Bronchial epithelial cell (primary cell): ENCODE results near the gene DYNLT3. TPM values are rescaled to one million over a fixed set of nuclear protein-coding genes. Genes with fewer than 3 reads are reported as not detected.
A peak's percentile ranks its signal among the peaks of the same experiment; 100 is the strongest.

Experiments used
- DNase-seq: peaks from one replicate; pipeline ENCODE4 v3.0.0-alpha.2; 2010; ENCODE audit warnings: low read depth
- FAIRE-seq: peaks from 2 replicates; lab custom pipeline; 2011; peaks lifted over from hg19 to GRCh38; lab: Jason Lieb, UNC
- H3K27me3 ChIP-seq: 2 replicates; pipeline ENCODE4 v1.5.1; 2011; ENCODE audit warnings: low read length; ENCODE audit not compliant: control insufficient read depth, insufficient read depth
- H3K36me3 ChIP-seq: 2 replicates; pipeline ENCODE4 v1.5.1; 2011; ENCODE audit warnings: low read length; ENCODE audit not compliant: control insufficient read depth, insufficient read depth
- H3K4me3 ChIP-seq: 2 replicates; pipeline ENCODE4 v1.5.1; 2011; ENCODE audit warnings: mild to moderate bottlenecking, low read depth, low read length, control low read depth
- total RNA-seq: library from RNA; depleted of rRNA; stranded (reverse); fragments of >200 nt; gene quantifications from 2 replicates; pipeline ENCODE4 v1.2.1, GENCODE V29; 2014
- TF ChIP-seq, protein P1 (sequence below): IDR thresholded peaks from 2 replicates; pipeline ENCODE4 v1.5.1; 2011; ENCODE audit warnings: mild to moderate bottlenecking, moderate library complexity, low read length, control low read depth, inconsistent platforms; ENCODE audit not compliant: insufficient read depth, severe bottlenecking

DYNLT3 gene
- total RNA-seq, 1 donor from 2014 or later = 38.7 TPM

DNA sequence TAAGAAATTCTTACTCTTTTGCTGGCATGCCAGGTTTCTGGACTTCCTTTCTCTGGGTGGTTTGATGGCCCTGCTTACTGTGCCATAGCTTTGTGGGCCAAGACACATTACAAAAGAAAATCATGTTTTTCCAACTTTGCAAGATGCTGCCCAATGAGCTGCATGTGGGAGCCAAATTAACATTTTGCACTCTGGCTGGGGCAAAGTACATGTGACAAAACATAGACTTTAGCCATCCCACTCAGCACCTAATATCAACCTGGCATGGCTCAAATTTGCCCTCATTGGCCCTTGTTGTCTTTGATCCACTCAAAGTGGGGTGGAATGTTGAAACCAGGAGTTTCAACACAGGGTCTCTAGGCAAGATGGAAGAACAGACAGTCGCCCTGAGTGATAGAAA, 40.0 kb upstream of the DYNLT3 start:
- no peak for DNase-seq
- Histone ChIP-seq H3K36me3 (no peaks in the 10 kb centered on the region), H3K4me3 (no peak overlapping the region), H3K27me3 (no peaks in the 10 kb centered on the region)
- TF ChIP-seq, protein P1, sequence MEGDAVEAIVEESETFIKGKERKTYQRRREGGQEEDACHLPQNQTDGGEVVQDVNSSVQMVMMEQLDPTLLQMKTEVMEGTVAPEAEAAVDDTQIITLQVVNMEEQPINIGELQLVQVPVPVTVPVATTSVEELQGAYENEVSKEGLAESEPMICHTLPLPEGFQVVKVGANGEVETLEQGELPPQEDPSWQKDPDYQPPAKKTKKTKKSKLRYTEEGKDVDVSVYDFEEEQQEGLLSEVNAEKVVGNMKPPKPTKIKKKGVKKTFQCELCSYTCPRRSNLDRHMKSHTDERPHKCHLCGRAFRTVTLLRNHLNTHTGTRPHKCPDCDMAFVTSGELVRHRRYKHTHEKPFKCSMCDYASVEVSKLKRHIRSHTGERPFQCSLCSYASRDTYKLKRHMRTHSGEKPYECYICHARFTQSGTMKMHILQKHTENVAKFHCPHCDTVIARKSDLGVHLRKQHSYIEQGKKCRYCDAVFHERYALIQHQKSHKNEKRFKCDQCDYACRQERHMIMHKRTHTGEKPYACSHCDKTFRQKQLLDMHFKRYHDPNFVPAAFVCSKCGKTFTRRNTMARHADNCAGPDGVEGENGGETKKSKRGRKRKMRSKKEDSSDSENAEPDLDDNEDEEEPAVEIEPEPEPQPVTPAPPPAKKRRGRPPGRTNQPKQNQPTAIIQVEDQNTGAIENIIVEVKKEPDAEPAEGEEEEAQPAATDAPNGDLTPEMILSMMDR = no peak
- FAIRE-seq = no peak

DNA sequence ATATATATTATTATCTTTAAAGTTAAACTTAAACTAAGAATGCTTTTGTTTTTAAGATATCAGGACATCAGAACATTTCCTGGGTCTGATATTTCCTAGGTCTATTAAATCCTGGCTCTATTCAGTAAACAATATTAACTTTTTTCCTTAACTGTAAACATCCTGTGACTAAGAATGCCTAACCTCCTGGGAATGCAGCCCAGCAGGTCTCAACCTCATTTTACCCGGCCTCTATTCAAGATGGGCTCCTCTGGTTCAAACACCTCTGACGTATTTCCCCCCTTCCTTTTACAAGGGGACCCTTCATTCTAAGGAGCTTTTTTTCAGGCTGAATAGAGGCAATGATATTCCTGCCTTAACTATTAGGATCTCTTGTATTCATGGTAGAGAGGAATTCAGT, 35.8 kb upstream of the DYNLT3 start:
- Histone ChIP-seq H3K4me3 (no peak overlapping the region), H3K27me3 (no peaks in the 10 kb centered on the region), H3K36me3 (no peaks in the 10 kb centered on the region)
- DNase-seq = peak; percentile 74
- no peak for FAIRE-seq
- TF ChIP-seq, protein P1 = no peak

DNA sequence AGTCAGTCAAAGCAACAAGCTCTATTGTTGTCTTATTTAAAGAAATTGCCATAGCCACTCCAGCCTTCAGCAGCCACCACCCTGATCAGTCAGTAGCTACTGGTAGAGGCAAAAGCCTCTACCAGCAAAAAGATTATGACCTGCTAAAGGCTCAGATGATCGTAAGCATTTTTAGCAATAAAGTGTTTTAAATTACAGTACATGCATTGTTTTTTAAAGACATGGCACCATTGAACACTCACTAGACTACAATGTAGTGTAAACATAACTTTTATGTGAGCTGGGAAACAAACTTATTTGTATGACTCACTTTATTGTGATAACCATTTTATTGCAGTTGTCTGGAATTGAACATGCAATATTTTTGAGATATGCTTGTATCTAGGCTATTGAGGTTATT, 32.3 kb upstream of the DYNLT3 start:
- FAIRE-seq (no peak), DNase-seq (peak; percentile 9)
- Histone ChIP-seq H3K27me3 (no peaks in the 10 kb centered on the region), H3K4me3 (no peak overlapping the region), H3K36me3 (no peaks in the 10 kb centered on the region)
- TF ChIP-seq, protein P1 = no peak

DNA sequence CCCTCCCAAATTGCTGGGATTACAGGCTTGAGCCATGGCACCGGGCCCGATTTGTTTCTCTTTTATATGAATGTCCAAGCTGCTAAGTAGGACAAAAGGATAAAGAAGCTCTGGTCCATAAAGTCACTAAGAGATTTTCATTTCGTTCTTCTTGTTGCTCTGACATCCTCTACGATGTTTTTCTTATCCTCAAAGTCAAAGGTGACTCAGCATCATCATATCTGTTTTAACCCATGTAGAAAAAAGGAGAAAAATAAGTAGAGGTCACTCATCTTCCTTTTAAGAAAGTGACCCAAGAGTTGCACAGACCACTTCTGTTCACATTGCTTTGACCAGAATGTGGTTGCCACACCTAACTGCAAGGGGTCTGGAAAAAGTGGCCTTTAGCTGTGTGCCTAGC, 29.3 kb upstream of the DYNLT3 start:
- H3K27me3 ChIP-seq = no peaks in the 10 kb centered on the region
- TF ChIP-seq, protein P1 = no peak
- no peak for DNase-seq
- FAIRE-seq = no peak
- no peaks in the 10 kb centered on the region for H3K36me3 ChIP-seq
- H3K4me3 ChIP-seq = no peak overlapping the region

DNA sequence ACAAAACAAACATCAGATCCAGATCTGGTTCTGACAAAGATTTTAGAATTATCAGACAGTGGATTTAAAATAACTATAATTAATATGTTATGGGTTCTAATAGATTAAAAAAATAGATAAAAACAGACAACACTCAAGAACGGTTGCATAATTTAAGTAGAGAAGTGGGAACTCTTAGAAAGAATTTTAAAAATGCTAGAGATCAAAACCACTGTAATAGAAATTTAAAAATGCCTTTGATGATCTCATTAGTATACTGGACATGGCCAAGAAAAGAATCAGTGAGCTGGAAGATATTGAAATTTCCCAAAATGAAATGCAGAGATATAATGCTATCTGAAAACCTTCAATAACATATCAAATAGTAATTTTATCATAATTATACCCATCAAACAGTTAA, 28.3 kb upstream of the DYNLT3 start:
- Histone ChIP-seq H3K36me3 (no peaks in the 10 kb centered on the region), H3K4me3 (no peak overlapping the region), H3K27me3 (no peaks in the 10 kb centered on the region)
- no peak for FAIRE-seq
- TF ChIP-seq, protein P1 = no peak
- DNase-seq = no peak

DNA sequence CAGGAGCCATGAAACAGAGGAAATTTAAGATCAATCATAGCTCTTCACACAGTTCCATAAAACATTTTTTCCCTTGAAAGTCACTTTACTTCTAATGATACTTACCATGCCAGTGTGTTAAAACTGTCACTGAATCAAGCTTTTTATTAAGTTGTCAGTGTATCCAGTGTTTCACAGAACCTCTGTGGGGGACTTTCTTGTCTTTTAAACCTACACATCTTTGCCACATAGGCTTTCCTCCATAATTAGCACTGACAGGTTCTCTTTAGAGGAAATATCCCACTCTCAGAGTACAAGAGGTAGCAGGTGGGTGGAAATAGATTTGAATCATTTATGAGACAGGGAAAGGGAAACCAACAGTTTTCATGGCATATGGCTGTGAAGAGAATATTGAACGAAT, 25.8 kb upstream of the DYNLT3 start:
- DNase-seq = no peak
- FAIRE-seq = no peak

More for the DNA sequence above, 25.8 kb upstream of the DYNLT3 start:
- no peaks in the 10 kb centered on the region for H3K27me3 ChIP-seq
- H3K36me3 ChIP-seq = no peaks in the 10 kb centered on the region
- no peak overlapping the region for H3K4me3 ChIP-seq
- TF ChIP-seq, protein P1 = no peak
